Stomach (tissue), 9 donors: ENCODE results near the gene DHRSX. TPM values are rescaled to one million over a fixed set of nuclear protein-coding genes. Genes with fewer than 3 reads are reported as not detected.

Experiments used
- DNase-seq, 2 donors: peaks; one replicate each; pipeline versions ENCODE4 v3.0.0 to v3.0.0-alpha.2; 2013 to 2019
- H3K27ac ChIP-seq, 5 donors: fragments of 200-600 bp in 4 of 5; sonication (generic) in 4 of 5; one replicate each; pipeline ENCODE4 v1.5.1; 2013 to 2019; ENCODE audit warnings: mild to moderate bottlenecking in 1 of 5, moderate library complexity in 1 of 5
- H3K27me3 ChIP-seq, 3 donors: fragments of 200-600 bp; sonication (generic); one replicate each; pipeline ENCODE4 v1.5.1; 2017 to 2019; ENCODE audit warnings: mixed run types in 1 of 3
- H3K36me3 ChIP-seq, 4 donors: fragments of 200-600 bp; sonication (generic); 1 replicate in 3 of 4; 2 replicates in 1 of 4; pipeline ENCODE4 v1.5.1; 2016 to 2019
- H3K4me1 ChIP-seq, 4 donors: fragments of 200-600 bp; sonication (generic); one replicate each; pipeline ENCODE4 v1.5.1; 2016 to 2019
- H3K4me3 ChIP-seq, 4 donors: fragments of 200-600 bp; sonication (generic) in 3 of 4; one replicate each; pipeline ENCODE4 v1.5.1; 2016 to 2019; ENCODE audit warnings: mild to moderate bottlenecking in 1 of 4
- H3K9me3 ChIP-seq, 4 donors: fragments of 200-600 bp; sonication (generic); one replicate each; pipeline ENCODE4 v1.5.1; 2016 to 2019
- CTCF ChIP-seq, 7 experiments: fragments of 450-650 bp in 4 of 7; fragments of 200-600 bp in 3 of 7; sonication (generic) in 3 of 7; IDR thresholded peaks; one replicate each; pipeline ENCODE4 v1.5.1; 2016 to 2019; ENCODE audit warnings: antibody characterized with exemption in 7 of 7, control low read depth in 2 of 7, mild to moderate bottlenecking in 1 of 7
- EP300 ChIP-seq: sonication (generic); formaldehyde crosslinking; IDR thresholded peaks from one replicate; pipeline ENCODE4 v1.6.1; 2017; ENCODE audit warnings: antibody characterized with exemption
- POLR2A ChIP-seq, 4 donors: fragments of 450-650 bp; IDR thresholded peaks; one replicate each; pipeline ENCODE4 v1.6.1; 2016; ENCODE audit warnings: antibody characterized with exemption in 4 of 4, control low read depth in 2 of 4, mild to moderate bottlenecking in 1 of 4, moderate library complexity in 1 of 4
- POLR2AphosphoS5 ChIP-seq, 3 donors: sonication (generic); formaldehyde crosslinking; IDR thresholded peaks; one replicate each; pipeline ENCODE4 v1.6.1; 2016; ENCODE audit warnings: antibody characterized with exemption in 3 of 3
- WGBS, 5 donors: extraction: QIAGEN DNeasy Blood & Tissue Kit in 3 of 5; methylation state at CpG; one replicate each; pipeline versions ENCODE4 v1.1.5 to v1.1.7; 2013 to 2018; 5-methylcytosine and 5-hydroxymethylcytosine counted together
- intact Hi-C: fragments of 100-400 bp; cut with DNase I; formaldehyde crosslinking; loops from one replicate; pipeline ENCODE4 v1.15.1; 2023; ENCODE audit warnings: low total_unique reads
- polyA plus RNA-seq, 3 donors: library from polyadenylated mRNA; stranded (reverse); fragments of 200-250 nt; gene quantifications; one replicate each; pipeline ENCODE4 v1.2.3, GENCODE V29; 2013
- total RNA-seq, 5 donors: library from RNA; depleted of rRNA; stranded (reverse); fragments of >200 nt; gene quantifications; one replicate each; pipeline versions ENCODE4 v1.1.0 to v1.2.3, GENCODE V29; 2014 to 2016
- donor health status: healthy with polysubstance abuse.
- donor health status: Bipolar disorder and iron deficiency.
- donor health status: healthy.

DHRSX gene
- total and polyA plus RNA-seq, 8 donors, result 11.2 to 69.4 (median 21.1) TPM

DNA sequence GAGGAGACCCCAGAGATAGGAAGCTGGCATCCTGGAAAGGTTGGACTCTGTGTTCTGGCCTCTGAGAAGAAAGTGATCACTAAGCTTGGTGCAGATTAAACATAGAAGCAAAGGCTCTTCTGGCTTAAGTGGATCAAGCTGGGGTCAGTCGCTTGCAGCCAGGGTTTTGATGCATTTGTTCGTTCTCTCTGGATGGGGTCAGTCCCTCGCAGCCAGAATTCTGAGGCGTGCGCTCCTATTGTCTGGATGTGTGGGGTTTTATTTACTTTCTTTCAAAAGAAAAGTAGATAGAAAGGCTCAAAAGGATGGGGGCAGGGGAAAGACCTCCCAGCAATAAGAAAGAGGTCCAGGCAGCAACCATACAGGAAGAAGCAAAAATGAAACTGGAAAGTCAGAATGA is 152.6 kb downstream of the DHRSX start:
- 66 to 92% (median 83%) methylated on average over 5 of the region's 5 CpGs for WGBS, 5 donors
- TF ChIP-seq EP300 (no peak), CTCF (IDR thresholded peaks at IDR 0.05) (no peak), POLR2AphosphoS5 (IDR thresholded peaks at IDR 0.05) (no peak), POLR2A (IDR thresholded peaks at IDR 0.05) (no peak)

DNA sequence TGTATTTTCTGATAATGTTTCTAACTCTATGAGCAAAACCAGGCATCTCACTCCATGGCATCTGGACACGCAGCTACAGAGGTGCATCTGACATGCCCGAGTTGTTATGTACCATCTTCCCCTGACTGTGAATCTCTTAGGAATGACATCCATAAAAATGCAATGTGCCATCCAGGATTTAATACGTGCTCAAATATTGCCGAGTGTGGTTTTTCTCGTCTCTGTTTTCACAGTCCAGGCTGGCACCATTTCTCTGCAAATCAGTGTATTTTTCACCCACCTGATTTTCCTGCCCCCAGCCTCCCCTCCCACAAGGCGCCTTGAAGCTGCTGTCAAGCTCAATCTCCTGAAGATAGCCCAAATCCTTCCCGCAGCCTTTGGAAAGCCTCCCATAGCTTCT is 154.6 kb downstream of the DHRSX start:
- no peak for TF ChIP-seq POLR2AphosphoS5 (IDR thresholded peaks at IDR 0.05)
- TF ChIP-seq CTCF (IDR thresholded peaks at IDR 0.05), result no peak
- TF ChIP-seq POLR2A (IDR thresholded peaks at IDR 0.05), result no peak
- intact Hi-C loops, result no loop called here
- peaks cover 0 to 21% (median 8%) of the 10 kb centered on the region in 4 donors for H3K36me3 ChIP-seq
- no peak overlapping the region for H3K4me3 ChIP-seq
- WGBS, 5 donors, result 80 to 90% (median 83%) methylated on average over 7 of the region's 7 CpGs
- H3K27ac ChIP-seq, result no peak overlapping the region
- no peaks in the 10 kb centered on the region for H3K27me3 ChIP-seq
- no peaks in the 10 kb centered on the region for H3K9me3 ChIP-seq
- no peaks in the 10 kb centered on the region for H3K4me1 ChIP-seq
- no peak for DNase-seq

More for the DNA sequence above, 152.6 kb downstream of the DHRSX start:
- Histone ChIP-seq H3K4me1 (no peaks in the 10 kb centered on the region), H3K4me3 (no peak overlapping the region), H3K36me3 (peaks cover 0 to 20% (median 8%) of the 10 kb centered on the region in 4 donors), H3K9me3 (no peaks in the 10 kb centered on the region), H3K27ac (no peak overlapping the region), H3K27me3 (no peaks in the 10 kb centered on the region)
- no peak for DNase-seq
- intact Hi-C loops, result no loop called here

DNA sequence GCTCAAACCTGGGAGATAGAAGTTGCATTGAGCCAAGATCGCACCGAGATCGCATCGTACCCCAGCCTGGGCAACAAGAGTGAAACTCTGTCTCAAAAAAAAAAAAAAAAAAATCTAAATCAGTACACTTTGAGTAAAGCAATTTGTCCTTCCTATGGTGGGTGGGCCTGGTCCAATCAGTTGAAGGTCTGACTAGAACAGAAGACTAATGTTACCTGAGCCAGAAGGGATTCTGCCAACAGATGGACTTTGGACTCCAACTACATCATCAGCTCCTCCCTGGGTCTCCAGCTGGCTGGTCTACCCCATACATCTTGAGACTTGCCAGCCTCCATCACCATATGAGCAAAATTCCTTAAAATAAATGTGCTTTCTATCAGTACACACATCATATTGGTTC is 155.2 kb downstream of the DHRSX start:
- no peak for TF ChIP-seq CTCF (IDR thresholded peaks at IDR 0.05)
- TF ChIP-seq EP300, result no peak
- TF ChIP-seq POLR2AphosphoS5 (IDR thresholded peaks at IDR 0.05), result no peak
- no peak for TF ChIP-seq POLR2A (IDR thresholded peaks at IDR 0.05)
- no peak overlapping the region for H3K27ac ChIP-seq
- H3K4me1 ChIP-seq, result no peaks in the 10 kb centered on the region
- intact Hi-C loops, result no loop called here
- H3K27me3 ChIP-seq, result no peaks in the 10 kb centered on the region
- H3K9me3 ChIP-seq, result no peaks in the 10 kb centered on the region
- no peak for DNase-seq
- H3K36me3 ChIP-seq, result peaks cover 0 to 27% (median 14%) of the 10 kb centered on the region in 4 donors
- WGBS, 5 donors, result 86 to 100% (median 99%) methylated on average over 4 of the region's 4 CpGs
- H3K4me3 ChIP-seq, result no peak overlapping the region

- Histone ChIP-seq H3K4me1 (no peaks in the 10 kb centered on the region), H3K36me3 (peaks cover 0 to 28% (median 16%) of the 10 kb centered on the region in 4 donors), H3K27ac (no peak overlapping the region), H3K27me3 (no peaks in the 10 kb centered on the region), H3K4me3 (no peak overlapping the region), H3K9me3 (peaks cover 0 to 6% (median 0%) of the 10 kb centered on the region in 4 donors)
- DNase-seq, result no peak
- no peak for TF ChIP-seq CTCF (IDR thresholded peaks at IDR 0.05)
- no peak for TF ChIP-seq EP300
- no peak for TF ChIP-seq POLR2A (IDR thresholded peaks at IDR 0.05)
- no peak for TF ChIP-seq POLR2AphosphoS5 (IDR thresholded peaks at IDR 0.05)
- WGBS, 5 donors, result 98 to 99% (median 98%) methylated on average over 4 of the region's 4 CpGs
- intact Hi-C loops, result no loop called here
Observed at GRCh38 chrX:2343413-2343812, 157.4 kb downstream of the DHRSX start.
